Coronary artery (tissue), 2 donors: ENCODE measurements around the gene AS3MT.
A peak's percentile ranks its signal among the peaks of the same experiment; 100 is the strongest.
"Not testable (repeated sequence)": the region's sequence is repeated elsewhere in the genome, so short reads cannot be mapped to it uniquely, and the experiment has no call there.

Experiments
- DNase-seq: peaks from one replicate; pipeline ENCODE4 v3.0.0-alpha.2; 2017; ENCODE audit warnings: low spot score
- H3K27ac ChIP-seq, 2 donors: fragments of 200-600 bp; sonication (generic); one replicate each; pipeline ENCODE4 v1.5.1; 2016 to 2019
- H3K4me3 ChIP-seq: fragments of 200-600 bp; sonication (generic); 2 replicates; pipeline ENCODE4 v1.5.1; 2016; ENCODE audit warnings: mild to moderate bottlenecking, moderate library complexity
- CTCF ChIP-seq: fragments of 200-600 bp; sonication (generic); IDR thresholded peaks from one replicate; pipeline ENCODE4 v1.5.1; 2019; ENCODE audit warnings: antibody characterized with exemption

Gene AS3MT

DNA sequence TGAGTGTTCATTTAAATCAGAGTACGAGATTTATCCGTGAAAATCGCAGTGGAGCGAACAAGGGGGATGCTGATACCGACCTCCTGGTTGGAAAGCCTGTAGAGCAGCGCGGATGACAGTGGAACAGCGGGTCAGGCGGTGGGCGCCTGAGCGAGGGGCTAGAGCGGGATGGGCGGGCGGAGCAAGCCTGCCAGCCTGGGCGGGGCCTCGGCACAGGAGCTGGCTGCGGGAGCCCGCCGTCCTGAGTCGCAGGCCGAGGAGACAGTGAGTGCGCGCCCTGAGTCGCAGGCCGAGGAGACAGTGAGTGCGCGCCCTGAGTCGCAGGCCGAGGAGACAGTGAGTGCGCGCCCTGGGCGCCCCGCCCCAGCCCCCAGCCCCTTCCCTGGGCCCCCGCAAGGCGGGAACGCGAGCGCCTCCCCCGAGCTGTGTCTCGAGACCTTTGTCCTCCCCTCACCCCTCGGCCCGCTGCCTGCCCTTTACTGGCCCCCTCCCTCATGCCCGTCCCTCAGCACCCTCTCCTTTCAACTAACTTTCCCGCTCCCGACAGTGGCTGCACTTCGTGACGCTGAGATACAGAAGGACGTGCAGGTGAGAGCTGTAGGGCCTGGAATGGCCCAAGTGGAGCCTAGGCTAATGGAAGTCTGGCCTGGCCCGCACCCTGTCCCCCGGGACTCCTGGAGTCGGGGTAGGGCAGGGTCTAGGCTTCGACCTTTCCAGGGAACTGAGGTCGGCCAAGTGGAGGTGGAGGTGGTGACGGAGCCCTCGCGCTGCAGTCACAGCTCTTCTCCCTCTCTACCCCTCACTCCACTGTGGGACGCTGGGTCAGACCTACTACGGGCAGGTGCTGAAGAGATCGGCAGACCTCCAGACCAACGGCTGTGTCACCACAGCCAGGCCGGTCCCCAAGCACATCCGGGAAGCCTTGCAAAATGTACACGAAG is at the start of gene AS3MT:
Gene AS3MT, plus strand, starts transcription at position 213 of the 941 bp plus-strand sequence. Its CDS starts 123 bp downstream, at position 336.
- TF ChIP-seq CTCF, result no peak
- peak within 1 kb of the TSS; percentile 39 to 71 for H3K27ac ChIP-seq
- no peak for DNase-seq
- peak within 1 kb of the TSS; percentile 76 for H3K4me3 ChIP-seq

GRCh38 chr10:102820008-102820407 is 49.3 kb upstream of the AS3MT start:
- not testable (repeated sequence) for DNase-seq, H3K4me3 ChIP-seq
- peak overlapping the region in 1 of 2 donors; percentile 85 for H3K27ac ChIP-seq

DNA sequence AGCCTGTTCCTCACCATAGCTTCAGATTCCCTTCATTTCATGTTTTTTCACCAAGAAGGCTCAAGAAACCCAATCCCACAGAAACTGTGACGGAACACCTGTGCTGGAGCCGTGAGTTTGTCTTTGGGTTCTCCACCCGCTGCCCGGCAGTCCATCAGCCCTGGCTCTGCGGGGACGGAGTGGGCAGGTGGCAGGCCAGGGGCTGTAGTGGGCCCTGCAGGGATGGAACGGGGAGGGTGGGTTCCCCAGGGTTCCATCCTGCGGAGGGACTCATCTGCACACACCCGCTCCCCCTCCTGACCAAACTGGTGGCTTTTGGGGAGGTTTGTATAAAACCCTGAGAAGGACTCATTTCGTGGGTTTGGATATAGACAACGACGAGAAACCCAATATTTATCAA is 47.0 kb upstream of the AS3MT start:
- DNase-seq, result no peak
- no peak overlapping the region for H3K4me3 ChIP-seq
- no peak for TF ChIP-seq CTCF
- no peak overlapping the region for H3K27ac ChIP-seq

- no peak for TF ChIP-seq CTCF
- H3K4me3 ChIP-seq, result no peak overlapping the region
- H3K27ac ChIP-seq, result no peak overlapping the region
- no peak for DNase-seq
Observed at GRCh38 chr10:102824664-102825063, 44.6 kb upstream of the AS3MT start.

GRCh38 chr10:102826148-102826796 is 43.0 kb upstream of the AS3MT start:
- H3K27ac ChIP-seq, result no peak overlapping the region
- DNase-seq, result no peak
- no peak for TF ChIP-seq CTCF

DNA sequence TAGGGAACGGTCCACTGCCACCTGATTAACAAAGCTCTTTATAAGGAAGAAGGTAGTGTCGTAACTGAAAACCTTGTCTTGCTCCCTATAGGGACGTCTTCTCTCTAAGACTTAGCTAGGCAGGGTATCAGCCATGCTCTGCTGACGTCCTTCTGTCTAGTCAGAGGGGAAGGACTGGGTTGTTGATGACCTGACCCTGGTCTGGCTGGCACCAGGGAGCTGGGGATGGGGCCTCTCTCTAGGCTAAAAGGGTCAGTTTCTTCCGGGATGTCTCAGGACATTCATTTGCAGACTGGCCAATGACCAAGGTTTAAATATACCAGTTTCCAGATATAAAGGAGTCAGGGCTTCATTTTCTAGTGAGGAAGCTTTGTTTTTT is 41.7 kb upstream of the AS3MT start:
- no peak for DNase-seq
- TF ChIP-seq CTCF, result no peak
- no peak overlapping the region for H3K4me3 ChIP-seq
- no peak overlapping the region for H3K27ac ChIP-seq

More at GRCh38 chr10:102826148-102826796, 43.0 kb upstream of the AS3MT start:
- H3K4me3 ChIP-seq, result no peak overlapping the region

- Histone ChIP-seq H3K27ac (no peak overlapping the region), H3K4me3 (no peak overlapping the region)
- DNase-seq, result no peak
- no peak for TF ChIP-seq CTCF
Observed at GRCh38 chr10:102831322-102832071, 37.8 kb upstream of the AS3MT start.
